Testis (tissue), 3 donors: ENCODE data around the gene SHANK2. TPM values are rescaled to one million over a fixed set of nuclear protein-coding genes. Genes with fewer than 3 reads are reported as not detected.

Experiments used
- DNase-seq: peaks from one replicate; pipeline ENCODE4 v3.0.0-alpha.2; 2019
- H3K27ac ChIP-seq, 2 donors: fragments of 200-600 bp; sonication (generic); one replicate each; pipeline ENCODE4 v1.5.1; 2019
- H3K27me3 ChIP-seq: fragments of 200-600 bp; sonication (generic); one replicate; pipeline ENCODE4 v1.5.1; 2019
- H3K36me3 ChIP-seq: fragments of 200-600 bp; sonication (generic); one replicate; pipeline ENCODE4 v1.5.1; 2017; ENCODE audit warnings: low read depth; ENCODE audit errors: missing control alignments
- H3K4me1 ChIP-seq: fragments of 200-600 bp; sonication (generic); one replicate; pipeline ENCODE4 v1.5.1; 2019
- H3K4me3 ChIP-seq, 2 donors: fragments of 200-600 bp; sonication (generic); one replicate each; pipeline ENCODE4 v1.5.1; 2017 to 2019
- H3K9me3 ChIP-seq: fragments of 200-600 bp; sonication (generic); one replicate; pipeline ENCODE4 v1.5.1; 2017
- POLR2A ChIP-seq: fragments of 450-650 bp; IDR thresholded peaks from one replicate; pipeline ENCODE4 v1.6.1; 2017; ENCODE audit warnings: antibody characterized with exemption, mild to moderate bottlenecking, moderate library complexity
- WGBS, 2 donors: methylation state at CpG; one replicate each; pipeline ENCODE4 v1.1.5; 2018; 5-methylcytosine and 5-hydroxymethylcytosine counted together
- intact Hi-C: fragments of 100-400 bp; cut with DNase I; formaldehyde crosslinking; loops from one replicate; pipeline ENCODE4 v1.15.1; 2023; ENCODE audit warnings: low total_unique reads
- polyA plus RNA-seq: library from polyadenylated mRNA; stranded (reverse); fragments of 350-450 nt; fragmentation: Illumina TruSeq; extraction: RNeasy Lipid Tissue Mini Kit (QIAGEN cat#74804); gene quantifications from one replicate; pipeline ENCODE4 v1.2.3, GENCODE V29; 2014; ENCODE audit warnings: low read depth, low replicate concordance; ENCODE audit not compliant: insufficient read depth
- total RNA-seq, 2 donors: library from RNA; depleted of rRNA; stranded (reverse); fragments of >200 nt; gene quantifications; one replicate each; pipeline ENCODE4 v1.2.3, GENCODE V29; 2016
- TF ChIP-seq, protein P1 (sequence below), 3 experiments: fragments of 450-650 bp in 2 of 3; fragments of 200-600 bp in 1 of 3; sonication (generic) in 1 of 3; IDR thresholded peaks; one replicate each; pipeline ENCODE4 v1.5.1; 2016 to 2019; ENCODE audit warnings: antibody characterized with exemption in 3 of 3, mild to moderate bottlenecking in 2 of 3, moderate library complexity in 1 of 3

Gene SHANK2
- total and polyA plus RNA-seq, 3 donors from 2014 or later: 4.3 to 13.9 (median 8.0) TPM

GRCh38 chr11:71247551-71248250 lies 4.7 kb downstream of the SHANK2 start:
- TF ChIP-seq POLR2A: no peak
- TF ChIP-seq, protein P1, sequence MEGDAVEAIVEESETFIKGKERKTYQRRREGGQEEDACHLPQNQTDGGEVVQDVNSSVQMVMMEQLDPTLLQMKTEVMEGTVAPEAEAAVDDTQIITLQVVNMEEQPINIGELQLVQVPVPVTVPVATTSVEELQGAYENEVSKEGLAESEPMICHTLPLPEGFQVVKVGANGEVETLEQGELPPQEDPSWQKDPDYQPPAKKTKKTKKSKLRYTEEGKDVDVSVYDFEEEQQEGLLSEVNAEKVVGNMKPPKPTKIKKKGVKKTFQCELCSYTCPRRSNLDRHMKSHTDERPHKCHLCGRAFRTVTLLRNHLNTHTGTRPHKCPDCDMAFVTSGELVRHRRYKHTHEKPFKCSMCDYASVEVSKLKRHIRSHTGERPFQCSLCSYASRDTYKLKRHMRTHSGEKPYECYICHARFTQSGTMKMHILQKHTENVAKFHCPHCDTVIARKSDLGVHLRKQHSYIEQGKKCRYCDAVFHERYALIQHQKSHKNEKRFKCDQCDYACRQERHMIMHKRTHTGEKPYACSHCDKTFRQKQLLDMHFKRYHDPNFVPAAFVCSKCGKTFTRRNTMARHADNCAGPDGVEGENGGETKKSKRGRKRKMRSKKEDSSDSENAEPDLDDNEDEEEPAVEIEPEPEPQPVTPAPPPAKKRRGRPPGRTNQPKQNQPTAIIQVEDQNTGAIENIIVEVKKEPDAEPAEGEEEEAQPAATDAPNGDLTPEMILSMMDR (IDR thresholded peaks at IDR 0.05): no peak
- intact Hi-C loops: no loop called here
- H3K27me3 ChIP-seq: no peaks in the 10 kb centered on the region
- H3K4me3 ChIP-seq: no peak overlapping the region
- peak; percentile 67 for DNase-seq
- H3K9me3 ChIP-seq: no peaks in the 10 kb centered on the region
- no peak overlapping the region for H3K27ac ChIP-seq
- WGBS, 2 donors: 67 to 68% methylated on average over 8 to 16 of the region's 16 CpGs
- peaks cover 3% of the 10 kb centered on the region for H3K4me1 ChIP-seq
- H3K36me3 ChIP-seq: no peaks in the 10 kb centered on the region

DNA sequence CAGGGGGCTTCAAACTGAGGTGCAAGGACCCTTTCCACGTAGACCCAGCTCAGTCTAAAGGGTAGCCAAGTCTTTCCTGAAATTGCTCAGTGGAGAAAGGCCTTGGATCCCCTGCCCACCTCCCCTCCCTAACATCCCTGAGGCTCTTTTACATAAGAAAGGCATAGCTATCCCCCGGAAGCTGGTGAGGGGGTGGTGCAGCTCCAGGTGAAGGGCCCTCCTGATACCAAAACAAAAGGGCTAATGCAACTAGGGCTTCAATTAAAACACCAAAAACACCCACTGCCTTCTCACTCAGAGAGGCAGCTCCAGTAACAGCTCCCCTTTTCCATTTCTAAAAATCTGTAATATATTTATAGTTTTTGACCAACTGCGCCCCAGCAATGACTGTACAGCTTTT lies 5.8 kb downstream of the SHANK2 start:
- 63 to 68% methylated on average over 2 to 3 of the region's 3 CpGs for WGBS, 2 donors
- DNase-seq: no peak
- H3K36me3 ChIP-seq: no peaks in the 10 kb centered on the region
- H3K9me3 ChIP-seq: no peaks in the 10 kb centered on the region
- no peak overlapping the region for H3K27ac ChIP-seq
- H3K4me1 ChIP-seq: peaks cover 4% of the 10 kb centered on the region
- TF ChIP-seq POLR2A: no peak
- TF ChIP-seq, protein P1 (IDR thresholded peaks at IDR 0.05): no peak
- H3K27me3 ChIP-seq: no peaks in the 10 kb centered on the region
- no peak overlapping the region for H3K4me3 ChIP-seq
- intact Hi-C loops: no loop called here

- intact Hi-C loops: no loop called here
- peaks cover 4% of the 10 kb centered on the region for H3K4me1 ChIP-seq
- no peaks in the 10 kb centered on the region for H3K9me3 ChIP-seq
- no peak overlapping the region for H3K27ac ChIP-seq
- DNase-seq: no peak
- H3K27me3 ChIP-seq: no peaks in the 10 kb centered on the region
- no peaks in the 10 kb centered on the region for H3K36me3 ChIP-seq
- TF ChIP-seq, protein P1 (IDR thresholded peaks at IDR 0.05): no peak
- no peak for TF ChIP-seq POLR2A
- H3K4me3 ChIP-seq: no peak overlapping the region
- 75 to 79% methylated on average over 15 to 19 of the region's 19 CpGs for WGBS, 2 donors
These were observed 6.6 kb downstream of the SHANK2 start for GRCh38 chr11:71245601-71246391.

DNA sequence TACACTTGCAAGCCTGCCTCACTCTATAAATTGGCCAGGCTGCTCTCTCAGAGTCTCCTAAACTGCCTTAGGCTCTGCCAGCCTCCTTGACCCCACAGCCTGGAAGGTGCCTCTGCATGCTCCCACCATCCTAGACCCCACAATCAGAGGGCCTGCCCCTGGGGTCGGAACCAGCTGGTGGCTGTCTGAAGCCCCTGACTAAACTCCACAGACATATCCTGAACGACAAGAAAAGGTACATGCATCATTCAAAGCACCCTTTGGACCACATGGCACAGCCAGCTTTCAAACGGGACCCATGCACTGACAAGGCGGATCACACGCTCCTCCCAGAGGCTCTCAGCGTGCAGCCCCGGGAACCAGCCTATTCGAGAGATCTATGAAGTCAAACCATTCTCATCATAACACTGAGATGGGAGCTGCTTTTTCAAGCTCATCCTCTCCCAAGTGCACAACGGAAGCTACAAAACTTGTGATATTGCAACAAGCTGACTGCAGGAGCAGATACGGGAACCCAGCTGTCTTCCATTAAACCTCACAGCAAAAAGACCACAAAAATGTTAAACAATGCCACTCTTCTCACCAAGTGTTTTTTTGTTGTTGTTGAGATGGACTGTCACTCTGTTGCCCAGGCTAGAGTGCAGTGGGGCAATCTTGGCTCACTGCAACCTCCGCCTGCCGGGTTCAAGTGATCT lies 8.1 kb downstream of the SHANK2 start:
- H3K27ac ChIP-seq: no peak overlapping the region
- no peaks in the 10 kb centered on the region for H3K36me3 ChIP-seq
- no peaks in the 10 kb centered on the region for H3K27me3 ChIP-seq
- no peak for DNase-seq
- TF ChIP-seq, protein P1 (IDR thresholded peaks at IDR 0.05): no peak
- no peak for TF ChIP-seq POLR2A
- intact Hi-C loops: no loop called here
- H3K4me1 ChIP-seq: peaks cover 4% of the 10 kb centered on the region
- H3K4me3 ChIP-seq: no peak overlapping the region
- WGBS, 2 donors: 90 to 93% methylated on average over 12 of the region's 12 CpGs
- no peaks in the 10 kb centered on the region for H3K9me3 ChIP-seq
